H9 (cell line): ENCODE measurements around the gene SLX4IP. TPM values are rescaled to one million over a fixed set of nuclear protein-coding genes. Genes with fewer than 3 reads are reported as not detected.
A peak's percentile ranks its signal among the peaks of the same experiment; 100 is the strongest.

ENCODE experiments used
- DNase-seq: peaks from one replicate; pipeline ENCODE4 v3.0.0-alpha.2; 2017
- H2AFZ ChIP-seq: one replicate; pipeline ENCODE4 v1.6.1; 2013; ENCODE audit warnings: mild to moderate bottlenecking, low read length, control low read depth, moderate library complexity
- H2AK5ac ChIP-seq: 2 replicates; pipeline ENCODE4 v1.6.1; 2013; ENCODE audit warnings: low read length, control low read depth, mixed read lengths; ENCODE audit not compliant: insufficient read length
- H2BK120ac ChIP-seq: one replicate; pipeline ENCODE4 v1.6.1; 2013; ENCODE audit warnings: low read depth, mild to moderate bottlenecking, low read length, control low read depth, inconsistent platforms; ENCODE audit not compliant: poor library complexity, severe bottlenecking
- H2BK12ac ChIP-seq: 2 replicates; pipeline ENCODE4 v1.6.1; 2013; ENCODE audit warnings: low read length, control low read depth, mixed read lengths, low read depth; ENCODE audit not compliant: insufficient read length
- H2BK15ac ChIP-seq: 2 replicates; pipeline ENCODE4 v1.6.1; 2013; ENCODE audit warnings: low read depth, low read length, control low read depth
- H2BK20ac ChIP-seq: one replicate; pipeline ENCODE4 v1.6.1; 2013; ENCODE audit warnings: low read depth, mild to moderate bottlenecking, low read length, control low read depth, inconsistent platforms; ENCODE audit not compliant: poor library complexity, severe bottlenecking
- H2BK5ac ChIP-seq: 2 replicates; pipeline ENCODE4 v1.6.1; 2013; ENCODE audit warnings: low read length, control low read depth, mixed read lengths; ENCODE audit not compliant: insufficient read length
- H3K14ac ChIP-seq: 2 replicates; pipeline ENCODE4 v1.6.1; 2013; ENCODE audit warnings: low read length, control low read depth; ENCODE audit not compliant: insufficient read depth
- H3K18ac ChIP-seq: 2 replicates; pipeline ENCODE4 v1.6.1; 2013; ENCODE audit warnings: low read depth, mild to moderate bottlenecking, mixed read lengths, low read length, control low read depth; ENCODE audit not compliant: insufficient read length
- H3K23ac ChIP-seq: 2 replicates; pipeline ENCODE4 v1.6.1; 2013; ENCODE audit warnings: low read length, control low read depth, mixed read lengths, low read depth; ENCODE audit not compliant: insufficient read length
- H3K23me2 ChIP-seq: 2 replicates; pipeline ENCODE4 v1.6.1; 2013; ENCODE audit warnings: low read depth, mild to moderate bottlenecking, mixed read lengths, low read length, control low read depth; ENCODE audit not compliant: insufficient read length, poor library complexity, severe bottlenecking
- H3K27ac ChIP-seq: 2 replicates; pipeline ENCODE4 v1.5.1; 2013; ENCODE audit warnings: low read length, control low read depth, mixed read lengths, low read depth; ENCODE audit not compliant: insufficient read length
- H3K27me3 ChIP-seq: 2 replicates; pipeline ENCODE4 v1.6.1; 2013; ENCODE audit warnings: low read length, control low read depth, inconsistent platforms; ENCODE audit not compliant: insufficient read depth
- H3K4ac ChIP-seq: 2 replicates; pipeline ENCODE4 v1.6.1; 2013; ENCODE audit warnings: low read depth, mild to moderate bottlenecking, control low read depth, inconsistent platforms, low read length, moderate library complexity
- H3K4me1 ChIP-seq: 2 replicates; pipeline ENCODE4 v1.6.1; 2013; ENCODE audit warnings: low read length, control low read depth, inconsistent platforms; ENCODE audit not compliant: insufficient read depth
- H3K4me2 ChIP-seq: 2 replicates; pipeline ENCODE4 v1.6.1; 2013; ENCODE audit warnings: low read length, control low read depth, mixed read lengths; ENCODE audit not compliant: insufficient read length, insufficient read depth
- H3K56ac ChIP-seq: 2 replicates; pipeline ENCODE4 v1.6.1; 2013; ENCODE audit warnings: low read depth, mild to moderate bottlenecking, mixed read lengths, low read length, control low read depth; ENCODE audit not compliant: insufficient read length
- H3K79me1 ChIP-seq: 2 replicates; pipeline ENCODE4 v1.6.1; 2013; ENCODE audit warnings: low read depth, mild to moderate bottlenecking, moderate library complexity, low read length, control low read depth, inconsistent platforms; ENCODE audit not compliant: insufficient read depth, poor library complexity, severe bottlenecking
- H3K79me2 ChIP-seq: 2 replicates; pipeline ENCODE4 v1.6.1; 2013; ENCODE audit warnings: low read length, control low read depth, inconsistent platforms; ENCODE audit not compliant: insufficient read depth
- H3K9ac ChIP-seq: 2 replicates; pipeline ENCODE4 v1.6.1; 2013; ENCODE audit warnings: low read length, control low read depth, mixed read lengths; ENCODE audit not compliant: insufficient read length; ENCODE audit errors: extremely low read depth
- H3K9me3 ChIP-seq: one replicate; pipeline ENCODE4 v1.6.1; 2013; ENCODE audit warnings: low read depth, low read length, inconsistent platforms; ENCODE audit not compliant: control insufficient read depth
- H3T11ph ChIP-seq: one replicate; pipeline ENCODE4 v1.6.1; 2013; ENCODE audit warnings: mild to moderate bottlenecking, low read length, control low read depth, inconsistent platforms
- H4K20me1 ChIP-seq: one replicate; pipeline ENCODE4 v1.6.1; 2013; ENCODE audit not compliant: control insufficient read depth, insufficient read length, insufficient read depth
- H4K5ac ChIP-seq: 2 replicates; pipeline ENCODE4 v1.6.1; 2013; ENCODE audit warnings: low read depth, mild to moderate bottlenecking, mixed read lengths, low read length, control low read depth; ENCODE audit not compliant: insufficient read length
- H4K8ac ChIP-seq: replicated peaks from 2 replicates; pipeline ENCODE4 v1.6.1; 2013; ENCODE audit warnings: low read length, control low read depth, mixed read lengths, low read depth; ENCODE audit not compliant: insufficient read length
- H4K91ac ChIP-seq: 2 replicates; pipeline ENCODE4 v1.6.1; 2013; ENCODE audit warnings: low read depth, mild to moderate bottlenecking, moderate library complexity, mixed read lengths, low read length, control low read depth; ENCODE audit not compliant: insufficient read length
- H3K27ac Mint-ChIP-seq, 3 experiments: 2 replicates in 2 of 3; 3 replicates in 1 of 3; pipeline ENCODE4 v1.8.0; 2020 to 2021; ENCODE audit warnings: mixed read lengths in 3 of 3, mild to moderate bottlenecking in 1 of 3, moderate library complexity in 1 of 3
- H3K27me3 Mint-ChIP-seq: 2 replicates; pipeline ENCODE4 v1.8.0; 2021; ENCODE audit warnings: low read depth, mild to moderate bottlenecking, moderate library complexity, mixed read lengths
- H3K36me3 Mint-ChIP-seq, 3 experiments: 2 replicates in 2 of 3; 3 replicates in 1 of 3; pipeline ENCODE4 v1.8.0; 2020 to 2021; ENCODE audit warnings: low read depth in 3 of 3, mixed read lengths in 3 of 3; ENCODE audit not compliant: insufficient read depth in 1 of 3
- H3K4me1 Mint-ChIP-seq, 2 experiments: 2 replicates each; pipeline ENCODE4 v1.8.0; 2020; ENCODE audit warnings: mixed read lengths in 2 of 2
- H3K4me3 Mint-ChIP-seq, 2 experiments: 2 replicates in 1 of 2; 3 replicates in 1 of 2; pipeline ENCODE4 v1.8.0; 2020 to 2021; ENCODE audit warnings: mild to moderate bottlenecking in 2 of 2, mixed read lengths in 2 of 2, moderate library complexity in 1 of 2
- H3K9me3 Mint-ChIP-seq, 2 experiments: 2 replicates in 1 of 2; 3 replicates in 1 of 2; pipeline ENCODE4 v1.8.0; 2020; ENCODE audit warnings: mild to moderate bottlenecking in 2 of 2, mixed read lengths in 2 of 2, moderate library complexity in 1 of 2
- total RNA-seq: library from RNA; stranded (reverse); gene quantifications from 2 replicates; pipeline ENCODE4 v1.2.1, GENCODE V29; 2021
- TF ChIP-seq, protein P1 (sequence below): fragments of 200-600 bp; sonication (generic); conservative IDR thresholded peaks from 3 replicates; pipeline ENCODE4 v1.8.0; 2021; ENCODE audit warnings: antibody characterized with exemption, mild to moderate bottlenecking

Gene SLX4IP
- total RNA-seq, 1 experiment from 2014 or later = 7.9 TPM

DNA sequence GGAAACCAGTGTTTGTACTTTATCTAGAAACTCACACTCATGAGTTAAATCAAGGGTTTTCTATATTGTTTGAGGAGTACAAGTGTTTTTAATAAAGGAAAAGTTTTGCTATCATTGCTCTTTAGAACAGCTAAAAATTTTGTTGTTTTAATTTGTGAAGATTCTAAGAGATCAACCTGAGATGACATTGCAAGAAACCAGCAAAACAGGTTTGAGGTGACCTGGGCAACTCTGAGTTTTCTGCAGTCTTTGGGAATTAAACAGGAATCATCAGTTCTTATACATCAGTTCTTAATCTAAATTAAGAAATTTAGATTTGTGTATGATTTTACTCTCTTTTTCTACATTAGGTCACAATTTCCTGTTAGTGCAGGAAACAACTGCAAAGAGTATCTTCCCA is 124.2 kb downstream of the SLX4IP start:
- Histone ChIP-seq H3K4ac (no peak overlapping the region), H2BK12ac (no peak overlapping the region), H2BK15ac (no peak overlapping the region), H2AFZ (no peak overlapping the region), H3K4me2 (no peak overlapping the region), H3K14ac (no peak overlapping the region), H2BK120ac (no peak overlapping the region), H3K56ac (no peak overlapping the region), H3K9me3 (no peaks in the 10 kb centered on the region), H3K27ac (no peak overlapping the region), H2BK5ac (no peak overlapping the region), H3K18ac (no peak overlapping the region), H4K91ac (no peak overlapping the region), H3K23me2 (no peaks in the 10 kb centered on the region), H3K9ac (no peak overlapping the region), H2AK5ac (no peak overlapping the region), H4K8ac (no peak overlapping the region), H2BK20ac (no peak overlapping the region), H3K4me1 (peaks cover 3% of the 10 kb centered on the region; the same call in 1 of the 2 replicates), H3K27me3 (no peaks in the 10 kb centered on the region), H3K23ac (no peak overlapping the region), H3K79me1 (no peaks in the 10 kb centered on the region), H3T11ph (no peak overlapping the region), H4K5ac (no peak overlapping the region), H3K79me2 (no peaks in the 10 kb centered on the region), H4K20me1 (no peaks in the 10 kb centered on the region)
- H3K27me3 Mint-ChIP-seq = no peaks in the 10 kb centered on the region
- TF ChIP-seq, protein P1, sequence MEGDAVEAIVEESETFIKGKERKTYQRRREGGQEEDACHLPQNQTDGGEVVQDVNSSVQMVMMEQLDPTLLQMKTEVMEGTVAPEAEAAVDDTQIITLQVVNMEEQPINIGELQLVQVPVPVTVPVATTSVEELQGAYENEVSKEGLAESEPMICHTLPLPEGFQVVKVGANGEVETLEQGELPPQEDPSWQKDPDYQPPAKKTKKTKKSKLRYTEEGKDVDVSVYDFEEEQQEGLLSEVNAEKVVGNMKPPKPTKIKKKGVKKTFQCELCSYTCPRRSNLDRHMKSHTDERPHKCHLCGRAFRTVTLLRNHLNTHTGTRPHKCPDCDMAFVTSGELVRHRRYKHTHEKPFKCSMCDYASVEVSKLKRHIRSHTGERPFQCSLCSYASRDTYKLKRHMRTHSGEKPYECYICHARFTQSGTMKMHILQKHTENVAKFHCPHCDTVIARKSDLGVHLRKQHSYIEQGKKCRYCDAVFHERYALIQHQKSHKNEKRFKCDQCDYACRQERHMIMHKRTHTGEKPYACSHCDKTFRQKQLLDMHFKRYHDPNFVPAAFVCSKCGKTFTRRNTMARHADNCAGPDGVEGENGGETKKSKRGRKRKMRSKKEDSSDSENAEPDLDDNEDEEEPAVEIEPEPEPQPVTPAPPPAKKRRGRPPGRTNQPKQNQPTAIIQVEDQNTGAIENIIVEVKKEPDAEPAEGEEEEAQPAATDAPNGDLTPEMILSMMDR = no peak
- H3K36me3 Mint-ChIP-seq = peaks cover 4 to 6% (median 4%) of the 10 kb centered on the region in 3 experiments
- no peak overlapping the region for H3K4me3 Mint-ChIP-seq
- peak overlapping the region in 2 of 3 experiments; percentile 73 to 88; a peak in 4 of 7 replicates for H3K27ac Mint-ChIP-seq
- H3K4me1 Mint-ChIP-seq = peaks cover 31 to 38% of the 10 kb centered on the region in 2 experiments
- no peak for DNase-seq
- peaks cover 0 to 4% of the 10 kb centered on the region in 2 experiments; a peak in 1 of 5 replicates for H3K9me3 Mint-ChIP-seq
